ENCODE data around the gene AGAP1. TPM values are rescaled to one million over a fixed set of nuclear protein-coding genes. Genes with fewer than 3 reads are reported as not detected.
A peak's percentile ranks its signal among the peaks of the same experiment; 100 is the strongest.

AGAP1 gene
- total and polyA plus RNA-seq, 4 donors, result 36.1 to 79.4 (median 52.6) TPM

GRCh38 chr2:235558572-235558971, 64.7 kb downstream of the AGAP1 start:
- H3K27me3 ChIP-seq (ENCODE audit: control insufficient read depth, insufficient read depth, low read length), result no peaks in the 10 kb centered on the region
- H3K4me3 ChIP-seq (ENCODE audit: low read depth, low read length), result no peak overlapping the region
- H3K27ac ChIP-seq (ENCODE audit: low read depth, low read length), result no peak overlapping the region
- 100% methylated on average over 1 of the region's 8 CpGs for WGBS (ENCODE audit: insufficient coverage)
- DNase-seq (ENCODE audit: low read depth in 4 of 6, low spot score in 6 of 6), result peak in 1 of 6 donors; percentile 61
- peaks cover 2% of the 10 kb centered on the region for H3K36me3 ChIP-seq (ENCODE audit: control insufficient read depth, insufficient read depth, low read length)
- peaks cover 47% of the 10 kb centered on the region for H3K4me1 ChIP-seq (ENCODE audit: control insufficient read depth, insufficient read depth, low read length)
- no peaks in the 10 kb centered on the region for H3K9me3 ChIP-seq (ENCODE audit: control insufficient read depth, insufficient read depth, low read length)

DNA sequence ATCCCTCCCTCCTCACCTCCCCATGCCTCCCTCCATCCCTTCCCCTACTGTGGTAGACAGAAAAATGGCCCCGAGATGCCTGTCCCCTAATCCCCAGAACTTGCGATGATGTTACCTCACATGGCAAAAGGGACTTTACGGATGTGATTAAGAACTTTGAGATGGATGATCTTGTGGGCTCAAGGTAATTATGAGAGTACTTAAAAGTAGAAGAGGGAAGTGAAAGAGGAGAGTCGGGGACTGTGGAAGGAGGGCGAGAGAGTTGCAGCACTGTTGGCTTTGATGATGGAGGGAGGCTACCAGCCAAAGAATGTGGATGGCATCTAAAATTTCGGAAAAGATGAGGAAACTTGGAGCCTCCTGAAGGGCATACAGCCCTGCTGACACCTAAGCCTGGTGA, 66.5 kb downstream of the AGAP1 start:
- Histone ChIP-seq H3K27me3 (ENCODE audit: control insufficient read depth, insufficient read depth, low read length) (no peaks in the 10 kb centered on the region), H3K36me3 (ENCODE audit: control insufficient read depth, insufficient read depth, low read length) (no peaks in the 10 kb centered on the region), H3K4me1 (ENCODE audit: control insufficient read depth, insufficient read depth, low read length) (peaks cover 46% of the 10 kb centered on the region), H3K4me3 (ENCODE audit: low read depth, low read length) (no peak overlapping the region), H3K27ac (ENCODE audit: low read depth, low read length) (no peak overlapping the region), H3K9me3 (ENCODE audit: control insufficient read depth, insufficient read depth, low read length) (no peaks in the 10 kb centered on the region)
- DNase-seq (ENCODE audit: low read depth in 4 of 6, low spot score in 6 of 6), result no peak
- 95% methylated on average over 5 of the region's 6 CpGs for WGBS (ENCODE audit: insufficient coverage)

DNA sequence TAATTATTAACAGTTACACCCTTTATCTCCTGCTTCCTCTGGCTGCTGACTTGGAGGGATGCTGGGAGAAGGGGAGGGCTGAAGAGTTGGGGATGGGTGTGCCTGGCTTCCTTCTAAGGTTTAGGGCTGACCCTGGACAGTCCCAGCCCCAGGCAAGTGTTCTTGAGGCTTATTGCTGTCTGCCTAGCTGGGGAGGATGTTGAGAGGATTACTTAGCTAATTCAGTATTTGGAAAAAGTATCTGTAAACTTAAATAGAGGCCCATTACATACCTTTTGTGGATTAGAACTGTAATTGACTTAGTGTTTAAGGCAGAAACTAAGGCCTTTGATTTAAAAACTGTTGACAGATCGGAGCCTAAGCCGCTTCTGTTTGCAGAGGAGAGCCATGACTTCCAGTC, 67.6 kb downstream of the AGAP1 start:
- H3K27me3 ChIP-seq (ENCODE audit: control insufficient read depth, insufficient read depth, low read length), result no peaks in the 10 kb centered on the region
- WGBS (ENCODE audit: insufficient coverage), result no CpG with 5 or more reads among the region's 2 CpGs
- no peak overlapping the region for H3K27ac ChIP-seq (ENCODE audit: low read depth, low read length)
- H3K36me3 ChIP-seq (ENCODE audit: control insufficient read depth, insufficient read depth, low read length), result no peaks in the 10 kb centered on the region
- no peak for DNase-seq (ENCODE audit: low read depth in 4 of 6, low spot score in 6 of 6)
- H3K9me3 ChIP-seq (ENCODE audit: control insufficient read depth, insufficient read depth, low read length), result no peaks in the 10 kb centered on the region
- H3K4me1 ChIP-seq (ENCODE audit: control insufficient read depth, insufficient read depth, low read length), result peaks cover 41% of the 10 kb centered on the region
- H3K4me3 ChIP-seq (ENCODE audit: low read depth, low read length), result no peak overlapping the region

DNA sequence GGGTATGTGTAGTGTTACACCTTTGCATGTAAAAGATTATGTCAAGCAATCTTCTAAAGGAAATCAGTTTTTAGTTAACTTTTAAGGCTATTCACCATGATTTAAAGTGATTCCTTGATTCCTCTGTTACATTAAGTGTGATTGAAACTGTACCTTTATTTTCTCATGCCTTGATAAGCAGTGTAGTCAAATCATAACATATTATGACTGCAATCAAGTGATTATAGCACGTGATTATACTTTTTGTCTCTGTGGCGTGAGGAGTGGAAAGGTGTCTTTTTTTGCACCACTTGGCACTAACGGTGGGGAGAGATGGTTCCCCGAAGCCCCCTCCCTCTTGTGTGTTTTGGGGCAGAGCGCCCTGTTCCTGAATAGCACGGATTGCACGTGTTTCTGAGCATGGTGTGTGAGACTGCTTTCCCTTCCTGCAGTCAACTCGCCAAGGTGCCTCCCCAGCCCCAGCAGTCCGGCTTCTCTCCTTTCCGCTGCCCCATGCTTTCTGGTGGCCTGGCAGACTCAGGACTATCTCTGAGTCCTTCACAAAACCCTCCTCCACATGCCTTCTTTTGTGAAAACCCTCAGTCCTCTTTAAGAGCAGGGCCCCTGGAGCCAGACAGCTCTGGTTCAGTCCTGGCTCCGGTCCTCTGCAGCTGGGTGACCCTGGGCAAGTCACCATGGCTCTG, 68.4 kb downstream of the AGAP1 start:
- peaks cover 4% of the 10 kb centered on the region for H3K36me3 ChIP-seq (ENCODE audit: control insufficient read depth, insufficient read depth, low read length)
- no peak overlapping the region for H3K27ac ChIP-seq (ENCODE audit: low read depth, low read length)
- no peaks in the 10 kb centered on the region for H3K27me3 ChIP-seq (ENCODE audit: control insufficient read depth, insufficient read depth, low read length)
- H3K4me3 ChIP-seq (ENCODE audit: low read depth, low read length), result no peak overlapping the region
- no peaks in the 10 kb centered on the region for H3K9me3 ChIP-seq (ENCODE audit: control insufficient read depth, insufficient read depth, low read length)
- 65% methylated on average over 8 of the region's 11 CpGs for WGBS (ENCODE audit: insufficient coverage)
- peaks cover 47% of the 10 kb centered on the region for H3K4me1 ChIP-seq (ENCODE audit: control insufficient read depth, insufficient read depth, low read length)
- no peak for DNase-seq (ENCODE audit: low read depth in 4 of 6, low spot score in 6 of 6)

GRCh38 chr2:235563056-235563910, 69.4 kb downstream of the AGAP1 start:
- no peaks in the 10 kb centered on the region for H3K27me3 ChIP-seq (ENCODE audit: control insufficient read depth, insufficient read depth, low read length)
- 60% methylated on average over 11 of the region's 13 CpGs for WGBS (ENCODE audit: insufficient coverage)
- H3K36me3 ChIP-seq (ENCODE audit: control insufficient read depth, insufficient read depth, low read length), result peaks cover 7% of the 10 kb centered on the region
- H3K4me1 ChIP-seq (ENCODE audit: control insufficient read depth, insufficient read depth, low read length), result peaks cover 43% of the 10 kb centered on the region
- no peak overlapping the region for H3K4me3 ChIP-seq (ENCODE audit: low read depth, low read length)
- DNase-seq (ENCODE audit: low read depth in 4 of 6, low spot score in 6 of 6), result no peak
- H3K9me3 ChIP-seq (ENCODE audit: control insufficient read depth, insufficient read depth, low read length), result no peaks in the 10 kb centered on the region
- peak overlapping the region; percentile 7 for H3K27ac ChIP-seq (ENCODE audit: low read depth, low read length)

GRCh38 chr2:235564066-235564465, 70.2 kb downstream of the AGAP1 start:
- peaks cover 11% of the 10 kb centered on the region for H3K36me3 ChIP-seq (ENCODE audit: control insufficient read depth, insufficient read depth, low read length)
- H3K27ac ChIP-seq (ENCODE audit: low read depth, low read length), result peak overlapping the region; percentile 7
- no peak overlapping the region for H3K4me3 ChIP-seq (ENCODE audit: low read depth, low read length)
- peaks cover 40% of the 10 kb centered on the region for H3K4me1 ChIP-seq (ENCODE audit: control insufficient read depth, insufficient read depth, low read length)
- WGBS (ENCODE audit: insufficient coverage), result 56% methylated on average over 3 of the region's 6 CpGs
- DNase-seq (ENCODE audit: low read depth in 4 of 6, low spot score in 6 of 6), result no peak
- peaks cover 4% of the 10 kb centered on the region for H3K9me3 ChIP-seq (ENCODE audit: control insufficient read depth, insufficient read depth, low read length)
- no peaks in the 10 kb centered on the region for H3K27me3 ChIP-seq (ENCODE audit: control insufficient read depth, insufficient read depth, low read length)

GRCh38 chr2:235564884-235565530, 71.2 kb downstream of the AGAP1 start:
- Histone ChIP-seq H3K27me3 (ENCODE audit: control insufficient read depth, insufficient read depth, low read length) (no peaks in the 10 kb centered on the region), H3K4me3 (ENCODE audit: low read depth, low read length) (no peak overlapping the region)
- WGBS (ENCODE audit: insufficient coverage), result 95% methylated on average over 4 of the region's 6 CpGs

GRCh38 chr2:235566415-235566814, 72.6 kb downstream of the AGAP1 start:
- no peak overlapping the region for H3K4me3 ChIP-seq (ENCODE audit: low read depth, low read length)
- H3K27ac ChIP-seq (ENCODE audit: low read depth, low read length), result no peak overlapping the region
- no peaks in the 10 kb centered on the region for H3K27me3 ChIP-seq (ENCODE audit: control insufficient read depth, insufficient read depth, low read length)
- peaks cover 41% of the 10 kb centered on the region for H3K4me1 ChIP-seq (ENCODE audit: control insufficient read depth, insufficient read depth, low read length)
- H3K36me3 ChIP-seq (ENCODE audit: control insufficient read depth, insufficient read depth, low read length), result peaks cover 11% of the 10 kb centered on the region
- 82% methylated on average over 5 of the region's 11 CpGs for WGBS (ENCODE audit: insufficient coverage)
- H3K9me3 ChIP-seq (ENCODE audit: control insufficient read depth, insufficient read depth, low read length), result peaks cover 4% of the 10 kb centered on the region
- DNase-seq (ENCODE audit: low read depth in 4 of 6, low spot score in 6 of 6), result no peak

More at GRCh38 chr2:235564884-235565530, 71.2 kb downstream of the AGAP1 start:
- H3K36me3 ChIP-seq (ENCODE audit: control insufficient read depth, insufficient read depth, low read length), result peaks cover 11% of the 10 kb centered on the region
- H3K9me3 ChIP-seq (ENCODE audit: control insufficient read depth, insufficient read depth, low read length), result peaks cover 4% of the 10 kb centered on the region
- H3K27ac ChIP-seq (ENCODE audit: low read depth, low read length), result no peak overlapping the region
- peaks cover 41% of the 10 kb centered on the region for H3K4me1 ChIP-seq (ENCODE audit: control insufficient read depth, insufficient read depth, low read length)
- DNase-seq (ENCODE audit: low read depth in 4 of 6, low spot score in 6 of 6), result no peak

DNA sequence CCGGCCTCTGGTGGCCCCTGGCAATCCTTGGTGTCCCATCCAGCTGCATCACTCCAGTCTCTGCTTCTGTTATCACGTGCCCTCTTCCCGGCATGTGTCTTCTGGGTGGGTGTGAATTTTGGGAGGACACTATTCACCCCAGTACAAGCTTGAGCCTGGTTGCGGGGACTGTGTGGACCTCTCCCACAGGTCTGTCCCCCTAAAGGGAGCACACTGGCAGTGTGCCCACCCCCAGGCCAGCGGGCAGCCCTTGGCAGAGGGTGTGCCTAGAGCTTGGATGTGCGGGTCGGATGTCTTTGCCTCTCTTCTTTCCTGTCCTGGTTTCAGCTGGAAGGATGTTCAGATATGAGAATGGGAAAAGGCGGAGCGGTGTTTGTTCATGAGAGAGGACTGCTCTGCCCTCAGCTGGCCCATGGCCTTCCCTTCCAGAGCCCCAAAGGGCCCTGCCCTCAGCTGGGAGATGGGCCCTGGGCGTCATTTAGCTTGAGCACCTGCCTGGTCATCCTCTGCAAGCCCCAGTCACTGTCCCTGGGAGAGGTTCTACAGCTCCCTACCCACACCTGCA, 73.2 kb downstream of the AGAP1 start:
- Histone ChIP-seq H3K27me3 (ENCODE audit: control insufficient read depth, insufficient read depth, low read length) (no peaks in the 10 kb centered on the region), H3K27ac (ENCODE audit: low read depth, low read length) (no peak overlapping the region), H3K4me1 (ENCODE audit: control insufficient read depth, insufficient read depth, low read length) (peaks cover 41% of the 10 kb centered on the region), H3K36me3 (ENCODE audit: control insufficient read depth, insufficient read depth, low read length) (peaks cover 11% of the 10 kb centered on the region), H3K4me3 (ENCODE audit: low read depth, low read length) (no peak overlapping the region), H3K9me3 (ENCODE audit: control insufficient read depth, insufficient read depth, low read length) (peaks cover 4% of the 10 kb centered on the region)
- no peak for DNase-seq (ENCODE audit: low read depth in 4 of 6, low spot score in 6 of 6)
- 90% methylated on average over 5 of the region's 10 CpGs for WGBS (ENCODE audit: insufficient coverage)

Data from spinal cord (tissue), 10 donors.